Stomach (tissue), 9 donors: ENCODE measurements around the gene SMYD3. TPM values are rescaled to one million over a fixed set of nuclear protein-coding genes. Genes with fewer than 3 reads are reported as not detected.

Experiments
- DNase-seq, 2 donors: peaks; one replicate each; pipeline versions ENCODE4 v3.0.0 to v3.0.0-alpha.2; 2013 to 2019
- H3K27ac ChIP-seq, 5 donors: fragments of 200-600 bp in 4 of 5; sonication (generic) in 4 of 5; one replicate each; pipeline ENCODE4 v1.5.1; 2013 to 2019; ENCODE audit warnings: mild to moderate bottlenecking in 1 of 5, moderate library complexity in 1 of 5
- H3K27me3 ChIP-seq, 3 donors: fragments of 200-600 bp; sonication (generic); one replicate each; pipeline ENCODE4 v1.5.1; 2017 to 2019; ENCODE audit warnings: mixed run types in 1 of 3
- H3K36me3 ChIP-seq, 4 donors: fragments of 200-600 bp; sonication (generic); 1 replicate in 3 of 4; 2 replicates in 1 of 4; pipeline ENCODE4 v1.5.1; 2016 to 2019
- H3K4me1 ChIP-seq, 4 donors: fragments of 200-600 bp; sonication (generic); one replicate each; pipeline ENCODE4 v1.5.1; 2016 to 2019
- H3K4me3 ChIP-seq, 4 donors: fragments of 200-600 bp; sonication (generic) in 3 of 4; one replicate each; pipeline ENCODE4 v1.5.1; 2016 to 2019; ENCODE audit warnings: mild to moderate bottlenecking in 1 of 4
- H3K9me3 ChIP-seq, 4 donors: fragments of 200-600 bp; sonication (generic); one replicate each; pipeline ENCODE4 v1.5.1; 2016 to 2019
- EP300 ChIP-seq: sonication (generic); formaldehyde crosslinking; IDR thresholded peaks from one replicate; pipeline ENCODE4 v1.6.1; 2017; ENCODE audit warnings: antibody characterized with exemption
- POLR2A ChIP-seq, 4 donors: fragments of 450-650 bp; IDR thresholded peaks; one replicate each; pipeline ENCODE4 v1.6.1; 2016; ENCODE audit warnings: antibody characterized with exemption in 4 of 4, control low read depth in 2 of 4, mild to moderate bottlenecking in 1 of 4, moderate library complexity in 1 of 4
- POLR2AphosphoS5 ChIP-seq, 3 donors: sonication (generic); formaldehyde crosslinking; IDR thresholded peaks; one replicate each; pipeline ENCODE4 v1.6.1; 2016; ENCODE audit warnings: antibody characterized with exemption in 3 of 3
- WGBS, 5 donors: extraction: QIAGEN DNeasy Blood & Tissue Kit in 3 of 5; methylation state at CpG; one replicate each; pipeline versions ENCODE4 v1.1.5 to v1.1.7; 2013 to 2018; 5-methylcytosine and 5-hydroxymethylcytosine counted together
- intact Hi-C: fragments of 100-400 bp; cut with DNase I; formaldehyde crosslinking; loops from one replicate; pipeline ENCODE4 v1.15.1; 2023; ENCODE audit warnings: low total_unique reads
- polyA plus RNA-seq, 3 donors: library from polyadenylated mRNA; stranded (reverse); fragments of 200-250 nt; gene quantifications; one replicate each; pipeline ENCODE4 v1.2.3, GENCODE V29; 2013
- total RNA-seq, 5 donors: library from RNA; depleted of rRNA; stranded (reverse); fragments of >200 nt; gene quantifications; one replicate each; pipeline versions ENCODE4 v1.1.0 to v1.2.3, GENCODE V29; 2014 to 2016
- TF ChIP-seq, protein P1 (sequence below), 7 experiments: fragments of 450-650 bp in 4 of 7; fragments of 200-600 bp in 3 of 7; sonication (generic) in 3 of 7; IDR thresholded peaks; one replicate each; pipeline ENCODE4 v1.5.1; 2016 to 2019; ENCODE audit warnings: antibody characterized with exemption in 7 of 7, control low read depth in 2 of 7, mild to moderate bottlenecking in 1 of 7
- donor health status: healthy with polysubstance abuse.
- donor health status: Bipolar disorder and iron deficiency.
- donor health status: healthy.

SMYD3 gene
- total and polyA plus RNA-seq, 8 donors = 6.4 to 196 (median 27.8) TPM

GRCh38 chr1:245718951-245719350 lies 788.1 kb downstream of the SMYD3 start:
- TF ChIP-seq, protein P1, sequence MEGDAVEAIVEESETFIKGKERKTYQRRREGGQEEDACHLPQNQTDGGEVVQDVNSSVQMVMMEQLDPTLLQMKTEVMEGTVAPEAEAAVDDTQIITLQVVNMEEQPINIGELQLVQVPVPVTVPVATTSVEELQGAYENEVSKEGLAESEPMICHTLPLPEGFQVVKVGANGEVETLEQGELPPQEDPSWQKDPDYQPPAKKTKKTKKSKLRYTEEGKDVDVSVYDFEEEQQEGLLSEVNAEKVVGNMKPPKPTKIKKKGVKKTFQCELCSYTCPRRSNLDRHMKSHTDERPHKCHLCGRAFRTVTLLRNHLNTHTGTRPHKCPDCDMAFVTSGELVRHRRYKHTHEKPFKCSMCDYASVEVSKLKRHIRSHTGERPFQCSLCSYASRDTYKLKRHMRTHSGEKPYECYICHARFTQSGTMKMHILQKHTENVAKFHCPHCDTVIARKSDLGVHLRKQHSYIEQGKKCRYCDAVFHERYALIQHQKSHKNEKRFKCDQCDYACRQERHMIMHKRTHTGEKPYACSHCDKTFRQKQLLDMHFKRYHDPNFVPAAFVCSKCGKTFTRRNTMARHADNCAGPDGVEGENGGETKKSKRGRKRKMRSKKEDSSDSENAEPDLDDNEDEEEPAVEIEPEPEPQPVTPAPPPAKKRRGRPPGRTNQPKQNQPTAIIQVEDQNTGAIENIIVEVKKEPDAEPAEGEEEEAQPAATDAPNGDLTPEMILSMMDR (IDR thresholded peaks at IDR 0.05) = no peak
- TF ChIP-seq EP300 (no peak), POLR2A (IDR thresholded peaks at IDR 0.05) (no peak), POLR2AphosphoS5 (IDR thresholded peaks at IDR 0.05) (no peak)
- no peaks in the 10 kb centered on the region for H3K27me3 ChIP-seq
- no peak for DNase-seq
- H3K36me3 ChIP-seq = no peaks in the 10 kb centered on the region
- WGBS, 5 donors = 88 to 97% (median 93%) methylated on average over 4 of the region's 4 CpGs
- H3K9me3 ChIP-seq = peaks cover 0 to 3% (median 0%) of the 10 kb centered on the region in 4 donors
- no peaks in the 10 kb centered on the region for H3K4me1 ChIP-seq
- no peak overlapping the region for H3K4me3 ChIP-seq
- intact Hi-C loops = no loop called here
- H3K27ac ChIP-seq = no peak overlapping the region

GRCh38 chr1:245718123-245718522 lies 789.0 kb downstream of the SMYD3 start:
- H3K9me3 ChIP-seq = no peaks in the 10 kb centered on the region
- no peak overlapping the region for H3K27ac ChIP-seq
- no peaks in the 10 kb centered on the region for H3K4me1 ChIP-seq
- H3K27me3 ChIP-seq = no peaks in the 10 kb centered on the region
- no peak for DNase-seq
- H3K36me3 ChIP-seq = no peaks in the 10 kb centered on the region
- intact Hi-C loops = no loop called here
- 76 to 87% (median 85%) methylated on average over 3 of the region's 3 CpGs for WGBS, 5 donors
- TF ChIP-seq EP300 (no peak), POLR2A (IDR thresholded peaks at IDR 0.05) (no peak), POLR2AphosphoS5 (IDR thresholded peaks at IDR 0.05) (no peak)
- TF ChIP-seq, protein P1 (IDR thresholded peaks at IDR 0.05) = no peak
- no peak overlapping the region for H3K4me3 ChIP-seq

DNA sequence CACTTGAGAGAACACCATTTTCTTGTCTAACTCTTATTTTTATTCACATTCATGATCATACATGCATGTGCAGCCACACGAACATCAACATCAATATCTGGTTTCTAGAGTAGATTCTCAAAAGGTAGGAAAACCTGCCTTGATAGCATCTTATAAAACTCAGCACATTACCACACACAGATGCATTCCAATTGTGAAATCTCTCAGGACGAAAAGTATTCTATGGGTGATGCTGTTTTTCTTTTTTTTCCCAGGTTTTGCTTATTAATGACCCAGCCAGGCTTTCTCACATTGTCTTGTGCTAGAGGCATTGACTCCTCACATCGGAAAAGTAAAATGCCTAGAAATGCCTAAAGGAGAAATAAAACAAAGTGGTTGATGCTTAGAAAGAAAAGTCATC lies 789.5 kb downstream of the SMYD3 start:
- no peak overlapping the region for H3K27ac ChIP-seq
- no peaks in the 10 kb centered on the region for H3K27me3 ChIP-seq
- WGBS, 5 donors = 89 to 94% (median 92%) methylated on average over 3 of the region's 3 CpGs
- DNase-seq = no peak
- H3K4me3 ChIP-seq = no peak overlapping the region
- H3K36me3 ChIP-seq = no peaks in the 10 kb centered on the region
- H3K9me3 ChIP-seq = no peaks in the 10 kb centered on the region
- H3K4me1 ChIP-seq = no peaks in the 10 kb centered on the region
- TF ChIP-seq, protein P1 (IDR thresholded peaks at IDR 0.05) = no peak
- intact Hi-C loops = no loop called here

- no peaks in the 10 kb centered on the region for H3K27me3 ChIP-seq
- 91 to 97% (median 94%) methylated on average over 3 of the region's 3 CpGs for WGBS, 5 donors
- no peaks in the 10 kb centered on the region for H3K36me3 ChIP-seq
- H3K9me3 ChIP-seq = no peaks in the 10 kb centered on the region
- no peak overlapping the region for H3K27ac ChIP-seq
- no peak for DNase-seq
- H3K4me3 ChIP-seq = no peak overlapping the region
- no peak for TF ChIP-seq EP300
- no peak for TF ChIP-seq POLR2AphosphoS5 (IDR thresholded peaks at IDR 0.05)
- TF ChIP-seq, protein P1 (IDR thresholded peaks at IDR 0.05) = no peak
- H3K4me1 ChIP-seq = no peaks in the 10 kb centered on the region
- intact Hi-C loops = no loop called here
Measured at GRCh38 chr1:245716561-245716960, 790.5 kb downstream of the SMYD3 start.

DNA sequence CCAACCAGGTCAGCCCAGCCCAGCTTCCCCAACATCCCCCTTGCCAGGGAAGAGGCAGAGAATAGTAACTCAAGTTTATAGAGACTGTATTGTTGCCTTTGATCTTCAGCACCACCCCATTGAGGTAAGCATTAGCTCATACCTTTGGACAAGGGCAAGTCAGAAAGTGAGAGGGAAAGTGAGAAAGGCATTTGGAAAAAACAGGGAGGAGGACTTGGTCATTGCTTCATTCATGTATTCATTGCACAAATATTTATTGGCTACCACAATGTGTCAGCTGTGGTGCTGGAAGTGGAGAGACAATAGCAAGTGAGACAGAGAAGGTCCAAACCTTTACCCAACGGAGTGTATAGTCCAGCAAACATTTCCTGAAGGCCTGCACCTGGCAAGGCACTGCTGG lies 791.1 kb downstream of the SMYD3 start:
- Histone ChIP-seq H3K27ac (no peak overlapping the region), H3K36me3 (no peaks in the 10 kb centered on the region), H3K4me1 (no peaks in the 10 kb centered on the region), H3K9me3 (no peaks in the 10 kb centered on the region), H3K4me3 (no peak overlapping the region), H3K27me3 (no peaks in the 10 kb centered on the region)
- intact Hi-C loops = no loop called here
- DNase-seq = no peak
- 36 to 70% (median 64%) methylated on average over 1 of the region's 1 CpG for WGBS, 5 donors
- TF ChIP-seq EP300 (no peak), POLR2A (IDR thresholded peaks at IDR 0.05) (no peak), POLR2AphosphoS5 (IDR thresholded peaks at IDR 0.05) (no peak)
- TF ChIP-seq, protein P1 (IDR thresholded peaks at IDR 0.05) = no peak
